ENCODE measurements around the gene MESP2.
"Not testable (repeated sequence)": the region's sequence is repeated elsewhere in the genome, so short reads cannot be mapped to it uniquely, and the experiment has no call there.

The MESP2 gene

DNA sequence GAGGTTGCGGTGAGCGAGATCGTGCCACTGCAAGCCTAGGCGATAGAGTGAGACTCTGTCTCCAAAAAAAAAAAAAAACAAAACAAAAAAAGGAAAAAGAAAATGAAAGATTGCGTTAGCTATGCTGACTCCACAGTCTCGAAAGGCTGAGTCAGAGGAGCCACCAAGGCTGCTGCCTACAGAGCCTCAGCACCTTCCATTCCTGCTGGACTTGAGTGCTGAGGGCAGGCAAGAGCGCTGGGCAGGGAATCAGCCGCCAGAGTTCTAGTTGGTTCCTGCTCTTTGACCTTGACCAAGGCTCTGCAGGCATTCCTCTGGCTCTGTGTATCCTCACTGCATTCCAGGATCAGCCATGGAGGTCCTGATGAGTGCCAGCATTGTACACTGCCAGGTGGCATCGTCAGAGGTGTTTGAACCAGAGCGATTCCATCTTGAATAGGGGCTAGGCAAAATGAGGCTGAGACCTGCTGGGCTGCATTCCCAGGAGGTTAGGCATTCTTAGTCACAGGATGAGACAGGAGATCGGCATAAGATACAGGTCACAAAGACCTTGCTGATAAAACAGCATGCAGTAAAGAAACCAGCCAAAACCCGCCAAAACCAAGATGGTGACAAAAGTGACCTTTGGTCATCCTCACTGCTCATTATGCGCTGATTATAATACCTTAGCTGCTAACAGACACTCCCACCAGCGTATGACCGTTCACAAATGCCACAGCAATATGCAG is 5.9 kb downstream of the MESP2 start:
- TF ChIP-seq, protein P1, sequence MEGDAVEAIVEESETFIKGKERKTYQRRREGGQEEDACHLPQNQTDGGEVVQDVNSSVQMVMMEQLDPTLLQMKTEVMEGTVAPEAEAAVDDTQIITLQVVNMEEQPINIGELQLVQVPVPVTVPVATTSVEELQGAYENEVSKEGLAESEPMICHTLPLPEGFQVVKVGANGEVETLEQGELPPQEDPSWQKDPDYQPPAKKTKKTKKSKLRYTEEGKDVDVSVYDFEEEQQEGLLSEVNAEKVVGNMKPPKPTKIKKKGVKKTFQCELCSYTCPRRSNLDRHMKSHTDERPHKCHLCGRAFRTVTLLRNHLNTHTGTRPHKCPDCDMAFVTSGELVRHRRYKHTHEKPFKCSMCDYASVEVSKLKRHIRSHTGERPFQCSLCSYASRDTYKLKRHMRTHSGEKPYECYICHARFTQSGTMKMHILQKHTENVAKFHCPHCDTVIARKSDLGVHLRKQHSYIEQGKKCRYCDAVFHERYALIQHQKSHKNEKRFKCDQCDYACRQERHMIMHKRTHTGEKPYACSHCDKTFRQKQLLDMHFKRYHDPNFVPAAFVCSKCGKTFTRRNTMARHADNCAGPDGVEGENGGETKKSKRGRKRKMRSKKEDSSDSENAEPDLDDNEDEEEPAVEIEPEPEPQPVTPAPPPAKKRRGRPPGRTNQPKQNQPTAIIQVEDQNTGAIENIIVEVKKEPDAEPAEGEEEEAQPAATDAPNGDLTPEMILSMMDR (IDR thresholded peaks at IDR 0.05; ENCODE audit: low read depth, low read length): no peak
- no peak overlapping the region for H3K4me3 ChIP-seq (ENCODE audit: low read depth, low read length)
- peak; percentile 55 for DNase-seq (ENCODE audit: low read depth, low spot score)
- in situ Hi-C loops (cut with HindIII; ENCODE audit: low sequenced_read_pairs): no loop called here

DNA sequence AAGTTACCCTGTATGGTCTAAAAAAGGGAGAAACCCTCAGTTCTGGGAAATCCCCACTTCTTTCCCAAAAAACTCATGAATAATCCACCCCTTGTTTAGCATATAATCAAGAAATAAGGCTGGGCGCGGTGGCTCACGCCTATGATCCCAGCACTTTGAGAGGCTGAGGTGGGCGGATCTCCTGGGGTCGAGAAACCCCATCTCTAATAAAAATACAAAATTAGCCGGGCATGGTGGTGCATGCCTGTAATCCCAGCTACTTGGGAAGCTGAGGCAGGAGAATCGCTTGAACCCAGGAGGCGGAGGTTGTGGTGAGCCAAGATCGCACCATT is 6.5 kb downstream of the MESP2 start:
- DNase-seq (ENCODE audit: low read depth, low spot score); in situ Hi-C loops (cut with HindIII; ENCODE audit: low sequenced_read_pairs); H3K4me3 ChIP-seq (ENCODE audit: low read depth, low read length): not testable (repeated sequence)

DNA sequence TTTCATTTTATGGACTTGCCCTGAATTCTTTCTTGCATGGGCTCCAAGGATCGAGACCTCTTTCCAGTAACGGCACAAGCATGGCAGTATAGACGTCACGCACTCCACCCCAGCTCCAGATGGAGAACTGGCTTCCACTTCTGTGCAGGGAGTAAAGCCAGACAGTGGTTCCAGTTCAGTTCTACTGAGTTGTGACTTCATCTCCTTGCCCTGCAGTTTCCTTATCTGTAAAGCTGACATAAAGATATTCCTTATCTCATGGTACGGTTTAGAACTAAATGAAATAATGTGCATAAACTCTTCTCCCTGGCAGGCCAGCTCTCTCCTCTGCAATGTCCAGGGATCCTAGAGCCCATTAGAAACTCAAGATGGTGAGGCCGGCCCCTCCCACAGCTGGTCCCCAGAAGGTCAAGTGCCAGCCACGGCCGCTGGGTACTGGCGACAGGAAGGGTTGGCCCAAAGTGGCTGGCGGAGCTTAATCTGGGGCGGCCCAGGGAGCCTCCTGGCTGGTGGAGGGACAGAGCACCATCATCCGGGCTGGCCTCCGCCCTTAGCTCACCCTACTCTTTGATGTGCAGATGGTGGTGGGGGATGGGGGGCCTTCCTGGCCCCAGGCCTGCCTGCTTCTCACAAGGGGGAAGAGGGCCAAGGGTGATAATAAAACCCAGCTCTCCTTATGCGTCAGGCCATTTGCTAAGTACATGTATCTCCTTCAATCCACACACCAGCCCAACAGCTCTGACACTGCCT is 7.2 kb downstream of the MESP2 start:
- in situ Hi-C loops (cut with HindIII; ENCODE audit: low sequenced_read_pairs): no loop called here
- DNase-seq (ENCODE audit: low read depth, low spot score): peak; percentile 32
- TF ChIP-seq, protein P1 (IDR thresholded peaks at IDR 0.05; ENCODE audit: low read depth, low read length): no peak
- no peak overlapping the region for H3K4me3 ChIP-seq (ENCODE audit: low read depth, low read length)

DNA sequence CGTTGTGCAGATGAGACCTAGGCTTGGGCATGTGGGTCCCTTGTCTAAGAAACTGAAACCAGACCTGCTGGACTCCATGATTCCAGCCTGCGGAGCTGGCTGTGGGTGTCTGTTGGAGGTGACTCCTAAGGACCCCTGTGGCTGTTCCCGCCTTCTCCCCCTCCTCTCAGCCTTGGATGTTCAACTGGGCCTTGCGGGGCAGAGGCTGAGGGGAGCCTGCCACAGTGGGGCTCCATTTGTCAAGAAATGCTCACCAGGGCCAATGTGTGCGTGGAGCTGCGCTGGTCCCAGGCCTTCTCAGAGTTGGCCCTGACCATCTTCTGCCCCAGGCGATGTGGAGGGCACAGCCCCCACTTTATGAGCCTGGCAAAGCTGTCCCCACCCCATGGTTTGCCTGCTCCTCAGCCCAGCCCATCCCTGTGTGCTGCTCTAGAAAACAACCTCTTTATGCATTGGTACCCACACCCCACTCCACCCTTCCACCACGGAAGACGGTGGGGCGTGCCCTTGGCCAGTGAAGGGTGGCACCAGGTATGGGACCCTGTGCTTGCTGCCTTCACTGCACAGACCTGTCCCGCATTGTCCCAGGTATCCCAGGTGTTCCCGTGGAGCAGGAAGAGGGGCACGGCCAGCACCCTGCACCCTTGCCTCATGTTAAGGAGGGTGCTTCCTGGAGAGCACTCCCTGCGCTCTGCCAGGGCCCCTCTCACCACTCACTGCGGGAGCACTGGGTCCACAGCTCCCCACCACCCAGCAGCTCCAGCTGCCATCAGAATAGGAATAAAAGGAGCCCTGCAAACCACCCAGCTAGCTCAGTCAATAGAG is 7.9 kb downstream of the MESP2 start:
- TF ChIP-seq, protein P1 (IDR thresholded peaks at IDR 0.05; ENCODE audit: low read depth, low read length): no peak
- DNase-seq (ENCODE audit: low read depth, low spot score): no peak
- H3K4me3 ChIP-seq (ENCODE audit: low read depth, low read length): no peak overlapping the region
- in situ Hi-C loops (cut with HindIII; ENCODE audit: low sequenced_read_pairs): no loop called here

DNA sequence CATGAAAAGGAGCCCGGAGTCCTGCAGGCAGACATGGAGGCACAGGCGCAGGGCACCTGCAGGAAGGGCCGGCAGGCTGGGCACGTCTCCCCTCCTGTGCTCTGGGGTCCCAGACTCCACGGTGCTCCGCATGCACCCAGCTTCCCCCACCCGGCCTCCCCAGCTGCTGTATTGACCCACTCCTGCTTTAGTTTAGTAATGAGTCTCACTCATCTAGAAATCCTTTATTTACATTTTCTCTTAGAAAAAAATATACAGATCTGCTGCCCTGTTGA is 8.5 kb downstream of the MESP2 start:
- TF ChIP-seq, protein P1 (IDR thresholded peaks at IDR 0.05; ENCODE audit: low read depth, low read length): no peak
- H3K4me3 ChIP-seq (ENCODE audit: low read depth, low read length): no peak overlapping the region
- in situ Hi-C loops (cut with HindIII; ENCODE audit: low sequenced_read_pairs): no loop called here
- no peak for DNase-seq (ENCODE audit: low read depth, low spot score)

DNA sequence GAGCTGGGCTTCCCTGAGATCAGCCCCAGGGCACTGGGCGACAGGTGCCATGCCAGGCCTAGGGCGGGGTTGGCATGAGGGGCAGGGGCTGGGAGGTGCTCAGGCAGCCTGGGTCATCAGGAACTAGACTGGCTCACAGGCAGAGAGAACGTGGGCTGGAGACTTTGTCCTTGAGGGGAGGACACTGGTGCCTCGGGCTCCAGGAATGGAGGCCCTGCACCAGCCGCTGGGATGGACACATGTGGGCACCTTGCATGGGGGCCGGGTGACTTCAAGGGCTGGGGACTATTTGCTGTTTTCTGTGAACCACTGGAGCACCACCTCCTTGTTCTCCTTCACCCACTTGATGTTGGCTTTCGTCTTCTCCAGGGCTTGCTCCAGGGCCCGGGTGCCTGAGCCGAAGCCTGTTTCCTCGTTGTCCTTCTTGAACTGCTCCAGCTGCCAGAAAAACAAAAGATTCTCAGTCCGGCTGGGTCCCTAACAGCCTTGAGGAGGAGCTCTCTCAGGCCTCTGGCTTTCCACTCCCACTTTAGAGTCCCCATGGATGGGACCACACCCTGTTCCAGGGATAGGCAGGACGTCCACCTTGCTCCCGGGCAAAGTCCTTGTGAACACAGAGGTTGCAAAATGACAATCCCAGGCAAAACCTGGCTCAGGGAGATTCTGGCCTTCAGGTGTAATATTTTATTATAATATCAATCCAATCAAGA is 9.1 kb downstream of the MESP2 start:
- no peak overlapping the region for H3K4me3 ChIP-seq (ENCODE audit: low read depth, low read length)
- in situ Hi-C loops (cut with HindIII; ENCODE audit: low sequenced_read_pairs): no loop called here
- DNase-seq (ENCODE audit: low read depth, low spot score): no peak
- TF ChIP-seq, protein P1 (IDR thresholded peaks at IDR 0.05; ENCODE audit: low read depth, low read length): no peak
